NCI-H2029 (cell line): ENCODE measurements around the gene STKLD1.

ENCODE experiments used
- DNase-seq: peaks from one replicate; lab custom pipeline; 2025; lab: John Stamatoyannopoulos, UW

STKLD1 gene

GRCh38 chr9:133345596-133345995, 30.6 kb upstream of the STKLD1 start:
- DNase-seq = no peak

- DNase-seq = no peak
Observed at GRCh38 chr9:133346021-133346785, 30.0 kb upstream of the STKLD1 start.

DNA sequence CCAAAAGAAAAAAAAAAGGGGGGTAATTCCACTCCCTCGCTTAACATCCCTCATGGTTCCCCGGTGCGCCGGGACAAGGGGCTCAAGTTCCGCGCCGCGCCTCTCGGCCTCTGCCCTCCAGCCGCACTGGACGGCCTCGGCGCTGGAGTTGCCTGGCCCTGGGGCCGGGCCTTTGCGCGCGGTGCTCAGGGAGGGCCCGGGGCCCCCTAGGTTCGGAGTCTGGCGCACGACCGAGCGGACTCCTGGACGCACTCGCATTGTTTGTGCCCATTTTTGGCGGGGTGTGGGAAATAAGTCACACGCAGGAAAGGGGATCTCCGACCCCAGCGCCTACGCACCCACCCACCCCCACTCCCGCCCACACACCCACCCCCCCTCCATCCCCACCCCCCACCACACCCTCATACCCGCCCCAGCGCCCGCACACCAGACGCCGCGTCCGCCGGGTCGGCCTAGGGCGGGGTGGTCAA, 28.6 kb upstream of the STKLD1 start:
- no peak for DNase-seq

GRCh38 chr9:133347985-133348717, 28.0 kb upstream of the STKLD1 start, which contains the start of the genes MED22 and RPL7A:
Gene MED22 (minus strand): TSS chr9:133348131. CDS start chr9:133346662, 1,469 bp downstream.
Gene RPL7A (plus strand): TSS chr9:133348218. CDS start chr9:133348244, 26 bp downstream.
- peak; percentile 97 for DNase-seq

DNA sequence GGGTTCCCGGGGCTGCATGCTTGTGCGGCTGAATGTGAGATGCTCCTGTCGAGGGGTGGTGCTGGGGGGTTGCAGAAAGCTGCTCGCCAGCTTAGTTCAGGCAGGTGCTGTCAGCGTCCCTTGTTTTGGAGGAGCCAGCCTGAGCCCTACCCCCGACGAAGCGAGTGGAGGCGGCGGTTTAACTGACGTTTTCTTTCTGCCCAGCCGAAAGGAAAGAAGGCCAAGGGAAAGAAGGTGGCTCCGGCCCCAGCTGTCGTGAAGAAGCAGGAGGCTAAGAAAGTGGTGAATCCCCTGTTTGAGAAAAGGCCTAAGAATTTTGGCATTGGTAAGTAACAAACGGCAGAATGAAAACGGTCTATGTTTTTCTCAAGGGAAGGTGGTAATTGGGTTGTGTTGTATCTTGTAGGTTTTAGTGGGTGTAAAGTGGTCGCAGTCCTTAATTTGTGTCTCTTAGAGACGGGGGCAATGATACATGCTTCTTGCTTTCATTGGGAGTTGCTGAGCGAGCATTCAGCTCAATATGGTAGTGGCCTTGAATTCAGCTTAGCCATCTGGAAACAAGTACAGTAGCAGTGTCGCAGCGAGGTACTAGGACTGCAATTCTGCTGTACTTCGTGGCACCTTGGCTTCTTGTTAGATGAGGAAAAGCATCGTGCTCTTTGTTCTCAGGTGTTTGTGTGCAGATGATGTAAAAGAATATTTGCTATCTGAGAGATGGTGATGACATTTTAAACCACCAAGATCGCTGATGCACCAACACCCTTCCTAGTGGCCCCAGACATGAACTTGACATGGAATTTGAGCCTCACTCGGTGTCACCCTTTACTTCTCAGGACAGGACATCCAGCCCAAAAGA, 27.2 kb upstream of the STKLD1 start:
- no peak for DNase-seq

DNA sequence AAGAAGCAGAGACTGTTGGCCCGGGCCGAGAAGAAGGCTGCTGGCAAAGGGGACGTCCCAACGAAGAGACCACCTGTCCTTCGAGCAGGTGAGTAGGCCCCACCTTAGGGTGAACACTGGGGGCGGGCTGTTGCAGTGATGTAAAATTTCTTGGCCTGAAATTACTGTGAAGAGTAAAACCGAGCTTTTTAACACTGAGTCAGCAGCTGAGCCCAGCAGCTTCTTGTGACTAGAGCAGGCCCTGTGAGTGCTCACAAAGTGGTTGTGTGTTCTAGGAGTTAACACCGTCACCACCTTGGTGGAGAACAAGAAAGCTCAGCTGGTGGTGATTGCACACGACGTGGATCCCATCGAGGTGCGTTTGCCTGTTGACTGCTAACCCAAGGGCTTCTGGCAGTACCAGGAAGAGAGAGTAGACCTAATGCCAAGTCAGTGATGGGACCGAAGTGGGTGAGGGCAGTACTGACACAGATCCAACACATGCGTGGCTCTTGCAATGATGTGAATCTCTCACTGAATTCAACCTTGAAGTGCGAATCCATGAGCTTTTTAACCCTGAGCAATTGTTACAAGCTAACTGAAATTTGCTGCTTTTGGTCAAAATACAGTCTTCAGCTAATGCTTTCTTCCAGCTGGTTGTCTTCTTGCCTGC, 26.1 kb upstream of the STKLD1 start:
- no peak for DNase-seq

DNA sequence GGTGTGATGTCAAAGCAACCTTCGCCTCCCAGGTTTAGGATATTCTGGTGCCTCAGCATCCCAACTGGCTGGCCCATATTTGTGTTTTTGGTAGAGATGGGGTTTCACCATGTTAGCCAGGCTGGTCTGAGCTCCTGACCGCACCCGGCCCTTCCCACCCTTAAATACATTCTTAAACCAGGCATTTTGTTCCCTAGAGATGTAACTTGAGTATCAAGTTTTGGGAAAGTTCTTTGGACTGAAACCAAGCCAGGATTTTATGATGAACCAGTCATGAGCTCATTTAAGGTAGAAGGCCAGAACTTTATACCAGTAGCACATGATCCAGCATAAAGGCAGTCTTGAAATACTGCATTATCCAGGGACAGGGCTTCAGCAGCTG, 24.6 kb upstream of the STKLD1 start:
- no peak for DNase-seq

GRCh38 chr9:133351908-133352634, 24.1 kb upstream of the STKLD1 start:
- DNase-seq = no peak

DNA sequence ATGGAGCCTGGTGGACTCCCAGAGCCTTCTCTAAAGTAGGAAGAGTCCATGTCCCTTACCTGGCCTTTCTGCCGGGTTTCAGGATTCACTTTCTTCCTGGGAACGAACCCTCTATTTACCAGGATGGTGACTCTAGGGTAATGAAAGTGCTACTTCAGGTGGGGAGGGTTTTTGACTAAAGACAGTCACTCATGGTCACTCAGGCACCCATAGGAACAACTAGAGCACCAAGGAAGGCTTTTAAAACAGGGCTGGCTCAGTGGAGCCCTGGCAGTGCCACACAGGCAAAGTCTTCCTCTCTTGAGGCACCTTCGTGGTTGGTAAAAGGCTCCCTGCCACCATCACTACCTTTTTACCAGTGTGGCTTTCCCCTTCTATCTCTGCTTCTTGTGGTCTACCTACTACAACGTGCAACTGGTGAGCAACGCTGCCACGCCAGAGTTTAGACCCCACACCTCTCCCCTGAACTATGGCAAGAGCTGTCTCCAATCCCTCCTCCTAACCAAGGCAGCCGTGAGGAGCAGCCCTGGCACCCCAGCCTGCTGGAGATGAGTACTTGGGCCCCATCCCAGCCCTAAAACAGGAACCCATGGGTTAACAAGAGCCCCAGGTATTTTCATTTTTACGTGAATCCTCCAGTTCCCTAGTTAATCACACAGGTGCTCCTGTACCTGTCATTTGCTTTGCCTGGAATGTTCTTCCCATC, 23.4 kb upstream of the STKLD1 start:
- DNase-seq = no peak

DNA sequence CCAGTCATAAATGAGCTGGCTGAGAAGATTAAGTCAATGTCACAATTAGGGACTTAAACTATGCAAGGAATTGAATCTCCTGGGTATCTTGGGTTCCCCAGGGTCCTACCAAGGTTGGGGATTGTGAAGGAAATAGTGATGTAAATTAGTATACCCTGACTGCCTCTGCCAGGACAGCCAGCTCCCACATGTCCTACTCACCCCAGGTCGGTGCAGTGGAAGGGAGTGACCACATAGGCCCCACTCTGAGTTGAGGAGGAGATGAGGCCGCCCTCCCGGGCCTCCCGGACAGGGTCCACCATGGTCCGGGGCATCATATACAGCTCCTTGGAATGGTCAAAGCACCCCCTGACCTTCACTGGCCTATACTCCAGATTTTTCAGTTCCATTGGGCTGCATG, 22.6 kb upstream of the STKLD1 start:
- no peak for DNase-seq

GRCh38 chr9:133354766-133355165, 21.4 kb upstream of the STKLD1 start:
- no peak for DNase-seq

GRCh38 chr9:133355881-133356357, 20.2 kb upstream of the STKLD1 start:
- DNase-seq = no peak

- DNase-seq = peak; percentile 80
Observed at GRCh38 chr9:133356391-133357091, 19.6 kb upstream of the STKLD1 start, which contains the start of the genes SURF1 and SURF2. Gene SURF1 (minus strand): TSS chr9:133356487. CDS start chr9:133356453, 34 bp downstream. Gene SURF2 (plus strand): TSS chr9:133356550. CDS start chr9:133356593, 43 bp downstream.

DNA sequence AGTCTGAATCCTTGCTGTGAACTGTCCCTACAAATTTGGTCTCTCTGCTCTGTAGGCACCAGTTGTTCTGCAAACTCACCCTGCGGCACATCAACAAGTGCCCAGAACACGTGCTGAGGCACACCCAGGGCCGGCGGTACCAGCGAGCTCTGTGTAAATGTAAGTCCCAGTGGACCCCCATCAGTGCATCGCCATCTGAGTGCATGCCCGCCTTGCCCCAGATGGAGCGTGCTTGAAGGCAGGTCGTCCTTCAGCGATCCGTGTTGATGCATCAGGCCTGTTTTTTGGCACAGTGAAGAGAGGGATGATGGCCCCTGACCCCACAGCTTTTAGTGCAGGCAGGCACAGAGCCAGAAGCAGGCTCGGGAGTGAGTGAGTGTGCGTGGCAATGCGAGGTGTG, 18.5 kb upstream of the STKLD1 start:
- DNase-seq = no peak

- DNase-seq = no peak
Observed at GRCh38 chr9:133359399-133360175, 16.6 kb upstream of the STKLD1 start.

GRCh38 chr9:133360400-133361393, 15.5 kb upstream of the STKLD1 start:
- no peak for DNase-seq

- no peak for DNase-seq
Observed at GRCh38 chr9:133361507-133362092, 14.6 kb upstream of the STKLD1 start.
